H9 (cell line): ENCODE measurements around the gene DENND5B. TPM values are rescaled to one million over a fixed set of nuclear protein-coding genes. Genes with fewer than 3 reads are reported as not detected.
"Not testable (repeated sequence)": the region's sequence is repeated elsewhere in the genome, so short reads cannot be mapped to it uniquely, and the experiment has no call there.

ENCODE experiments used
- DNase-seq: peaks from one replicate; pipeline ENCODE4 v3.0.0-alpha.2; 2017
- H2AFZ ChIP-seq: one replicate; pipeline ENCODE4 v1.6.1; 2013; ENCODE audit warnings: mild to moderate bottlenecking, low read length, control low read depth, moderate library complexity
- H2AK5ac ChIP-seq: 2 replicates; pipeline ENCODE4 v1.6.1; 2013; ENCODE audit warnings: low read length, control low read depth, mixed read lengths; ENCODE audit not compliant: insufficient read length
- H2BK120ac ChIP-seq: one replicate; pipeline ENCODE4 v1.6.1; 2013; ENCODE audit warnings: low read depth, mild to moderate bottlenecking, low read length, control low read depth, inconsistent platforms; ENCODE audit not compliant: poor library complexity, severe bottlenecking
- H2BK12ac ChIP-seq: 2 replicates; pipeline ENCODE4 v1.6.1; 2013; ENCODE audit warnings: low read length, control low read depth, mixed read lengths, low read depth; ENCODE audit not compliant: insufficient read length
- H2BK15ac ChIP-seq: 2 replicates; pipeline ENCODE4 v1.6.1; 2013; ENCODE audit warnings: low read depth, low read length, control low read depth
- H2BK20ac ChIP-seq: one replicate; pipeline ENCODE4 v1.6.1; 2013; ENCODE audit warnings: low read depth, mild to moderate bottlenecking, low read length, control low read depth, inconsistent platforms; ENCODE audit not compliant: poor library complexity, severe bottlenecking
- H2BK5ac ChIP-seq: 2 replicates; pipeline ENCODE4 v1.6.1; 2013; ENCODE audit warnings: low read length, control low read depth, mixed read lengths; ENCODE audit not compliant: insufficient read length
- H3K14ac ChIP-seq: 2 replicates; pipeline ENCODE4 v1.6.1; 2013; ENCODE audit warnings: low read length, control low read depth; ENCODE audit not compliant: insufficient read depth
- H3K18ac ChIP-seq: 2 replicates; pipeline ENCODE4 v1.6.1; 2013; ENCODE audit warnings: low read depth, mild to moderate bottlenecking, mixed read lengths, low read length, control low read depth; ENCODE audit not compliant: insufficient read length
- H3K23ac ChIP-seq: 2 replicates; pipeline ENCODE4 v1.6.1; 2013; ENCODE audit warnings: low read length, control low read depth, mixed read lengths, low read depth; ENCODE audit not compliant: insufficient read length
- H3K23me2 ChIP-seq: 2 replicates; pipeline ENCODE4 v1.6.1; 2013; ENCODE audit warnings: low read depth, mild to moderate bottlenecking, mixed read lengths, low read length, control low read depth; ENCODE audit not compliant: insufficient read length, poor library complexity, severe bottlenecking
- H3K27ac ChIP-seq: 2 replicates; pipeline ENCODE4 v1.5.1; 2013; ENCODE audit warnings: low read length, control low read depth, mixed read lengths, low read depth; ENCODE audit not compliant: insufficient read length
- H3K27me3 ChIP-seq: 2 replicates; pipeline ENCODE4 v1.6.1; 2013; ENCODE audit warnings: low read length, control low read depth, inconsistent platforms; ENCODE audit not compliant: insufficient read depth
- H3K4ac ChIP-seq: 2 replicates; pipeline ENCODE4 v1.6.1; 2013; ENCODE audit warnings: low read depth, mild to moderate bottlenecking, control low read depth, inconsistent platforms, low read length, moderate library complexity
- H3K4me1 ChIP-seq: 2 replicates; pipeline ENCODE4 v1.6.1; 2013; ENCODE audit warnings: low read length, control low read depth, inconsistent platforms; ENCODE audit not compliant: insufficient read depth
- H3K4me2 ChIP-seq: 2 replicates; pipeline ENCODE4 v1.6.1; 2013; ENCODE audit warnings: low read length, control low read depth, mixed read lengths; ENCODE audit not compliant: insufficient read length, insufficient read depth
- H3K56ac ChIP-seq: 2 replicates; pipeline ENCODE4 v1.6.1; 2013; ENCODE audit warnings: low read depth, mild to moderate bottlenecking, mixed read lengths, low read length, control low read depth; ENCODE audit not compliant: insufficient read length
- H3K79me1 ChIP-seq: 2 replicates; pipeline ENCODE4 v1.6.1; 2013; ENCODE audit warnings: low read depth, mild to moderate bottlenecking, moderate library complexity, low read length, control low read depth, inconsistent platforms; ENCODE audit not compliant: insufficient read depth, poor library complexity, severe bottlenecking
- H3K79me2 ChIP-seq: 2 replicates; pipeline ENCODE4 v1.6.1; 2013; ENCODE audit warnings: low read length, control low read depth, inconsistent platforms; ENCODE audit not compliant: insufficient read depth
- H3K9ac ChIP-seq: 2 replicates; pipeline ENCODE4 v1.6.1; 2013; ENCODE audit warnings: low read length, control low read depth, mixed read lengths; ENCODE audit not compliant: insufficient read length; ENCODE audit errors: extremely low read depth
- H3K9me3 ChIP-seq: one replicate; pipeline ENCODE4 v1.6.1; 2013; ENCODE audit warnings: low read depth, low read length, inconsistent platforms; ENCODE audit not compliant: control insufficient read depth
- H3T11ph ChIP-seq: one replicate; pipeline ENCODE4 v1.6.1; 2013; ENCODE audit warnings: mild to moderate bottlenecking, low read length, control low read depth, inconsistent platforms
- H4K20me1 ChIP-seq: one replicate; pipeline ENCODE4 v1.6.1; 2013; ENCODE audit not compliant: control insufficient read depth, insufficient read length, insufficient read depth
- H4K5ac ChIP-seq: 2 replicates; pipeline ENCODE4 v1.6.1; 2013; ENCODE audit warnings: low read depth, mild to moderate bottlenecking, mixed read lengths, low read length, control low read depth; ENCODE audit not compliant: insufficient read length
- H4K8ac ChIP-seq: replicated peaks from 2 replicates; pipeline ENCODE4 v1.6.1; 2013; ENCODE audit warnings: low read length, control low read depth, mixed read lengths, low read depth; ENCODE audit not compliant: insufficient read length
- H4K91ac ChIP-seq: 2 replicates; pipeline ENCODE4 v1.6.1; 2013; ENCODE audit warnings: low read depth, mild to moderate bottlenecking, moderate library complexity, mixed read lengths, low read length, control low read depth; ENCODE audit not compliant: insufficient read length
- H3K27ac Mint-ChIP-seq, 3 experiments: 2 replicates in 2 of 3; 3 replicates in 1 of 3; pipeline ENCODE4 v1.8.0; 2020 to 2021; ENCODE audit warnings: mixed read lengths in 3 of 3, mild to moderate bottlenecking in 1 of 3, moderate library complexity in 1 of 3
- H3K27me3 Mint-ChIP-seq: 2 replicates; pipeline ENCODE4 v1.8.0; 2021; ENCODE audit warnings: low read depth, mild to moderate bottlenecking, moderate library complexity, mixed read lengths
- H3K36me3 Mint-ChIP-seq, 3 experiments: 2 replicates in 2 of 3; 3 replicates in 1 of 3; pipeline ENCODE4 v1.8.0; 2020 to 2021; ENCODE audit warnings: low read depth in 3 of 3, mixed read lengths in 3 of 3; ENCODE audit not compliant: insufficient read depth in 1 of 3
- H3K4me1 Mint-ChIP-seq, 2 experiments: 2 replicates each; pipeline ENCODE4 v1.8.0; 2020; ENCODE audit warnings: mixed read lengths in 2 of 2
- H3K4me3 Mint-ChIP-seq, 2 experiments: 2 replicates in 1 of 2; 3 replicates in 1 of 2; pipeline ENCODE4 v1.8.0; 2020 to 2021; ENCODE audit warnings: mild to moderate bottlenecking in 2 of 2, mixed read lengths in 2 of 2, moderate library complexity in 1 of 2
- H3K9me3 Mint-ChIP-seq, 2 experiments: 2 replicates in 1 of 2; 3 replicates in 1 of 2; pipeline ENCODE4 v1.8.0; 2020; ENCODE audit warnings: mild to moderate bottlenecking in 2 of 2, mixed read lengths in 2 of 2, moderate library complexity in 1 of 2
- WGBS: extraction: QIAGEN DNeasy Blood & Tissue Kit; methylation state at CpG from one replicate; pipeline ENCODE4 v1.1.7; 2013; ENCODE audit warnings: missing lambda C conversion rate, low lambda C conversion rate, mixed read lengths; ENCODE audit not compliant: insufficient read length; ENCODE audit errors: extremely low coverage; 5-methylcytosine and 5-hydroxymethylcytosine counted together
- total RNA-seq: library from RNA; stranded (reverse); gene quantifications from 2 replicates; pipeline ENCODE4 v1.2.1, GENCODE V29; 2021
- TF ChIP-seq, protein P1 (sequence below): fragments of 200-600 bp; sonication (generic); conservative IDR thresholded peaks from 3 replicates; pipeline ENCODE4 v1.8.0; 2021; ENCODE audit warnings: antibody characterized with exemption, mild to moderate bottlenecking

The DENND5B gene
- total RNA-seq, 1 experiment from 2014 or later, result 13.4 TPM

DNA sequence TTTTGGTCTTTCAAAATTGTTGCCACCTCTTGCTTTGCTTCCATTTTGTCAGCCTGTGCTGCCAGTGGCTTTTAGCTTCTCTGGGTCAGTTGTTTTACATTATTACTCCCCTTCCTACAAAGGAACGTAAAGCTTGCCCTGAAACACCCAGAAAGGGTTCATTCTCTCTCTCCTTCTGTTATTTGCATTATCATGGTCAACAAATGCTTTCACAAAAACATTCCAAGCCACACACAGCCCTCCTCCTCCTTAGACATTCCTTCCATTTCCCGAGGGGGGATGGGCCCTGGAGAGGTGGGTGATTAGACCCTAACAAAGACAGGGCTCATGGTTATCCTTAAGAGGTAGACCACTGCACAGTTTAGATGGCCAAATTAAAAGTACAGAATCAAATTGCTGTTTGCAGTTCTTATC lies 204.6 kb downstream of the DENND5B start:
- Histone ChIP-seq H2BK15ac (no peak overlapping the region), H2BK5ac (peak overlapping the region; percentile 84), H4K91ac (peak overlapping the region; percentile 36), H3K56ac (peak overlapping the region; percentile 84), H2AK5ac (peak overlapping the region; percentile 93), H3K9me3 (no peaks in the 10 kb centered on the region), H4K20me1 (no peaks in the 10 kb centered on the region), H2BK120ac (peak overlapping the region; percentile 98), H3K27me3 (no peaks in the 10 kb centered on the region), H3K14ac (peak overlapping the region; percentile 90; the same call in 1 of the 2 replicates), H4K5ac (peak overlapping the region; percentile 75), H2BK20ac (peak overlapping the region; percentile 99), H3T11ph (peak overlapping the region; percentile 99), H3K23ac (no peak overlapping the region), H3K79me1 (no peaks in the 10 kb centered on the region), H3K4ac (peak overlapping the region; percentile 87; the same call in 1 of the 2 replicates), H2AFZ (no peak overlapping the region), H3K4me1 (peaks cover 7% of the 10 kb centered on the region; the same call in 1 of the 2 replicates), H2BK12ac (no peak overlapping the region), H3K9ac (peak overlapping the region; percentile 91), H3K4me2 (peak overlapping the region; percentile 60), H3K18ac (peak overlapping the region; percentile 85), H4K8ac (no peak overlapping the region), H3K23me2 (peaks cover 3% of the 10 kb centered on the region), H3K79me2 (no peaks in the 10 kb centered on the region), H3K27ac (peak overlapping the region; percentile 100)
- H3K27me3 Mint-ChIP-seq, result no peaks in the 10 kb centered on the region
- TF ChIP-seq, protein P1, sequence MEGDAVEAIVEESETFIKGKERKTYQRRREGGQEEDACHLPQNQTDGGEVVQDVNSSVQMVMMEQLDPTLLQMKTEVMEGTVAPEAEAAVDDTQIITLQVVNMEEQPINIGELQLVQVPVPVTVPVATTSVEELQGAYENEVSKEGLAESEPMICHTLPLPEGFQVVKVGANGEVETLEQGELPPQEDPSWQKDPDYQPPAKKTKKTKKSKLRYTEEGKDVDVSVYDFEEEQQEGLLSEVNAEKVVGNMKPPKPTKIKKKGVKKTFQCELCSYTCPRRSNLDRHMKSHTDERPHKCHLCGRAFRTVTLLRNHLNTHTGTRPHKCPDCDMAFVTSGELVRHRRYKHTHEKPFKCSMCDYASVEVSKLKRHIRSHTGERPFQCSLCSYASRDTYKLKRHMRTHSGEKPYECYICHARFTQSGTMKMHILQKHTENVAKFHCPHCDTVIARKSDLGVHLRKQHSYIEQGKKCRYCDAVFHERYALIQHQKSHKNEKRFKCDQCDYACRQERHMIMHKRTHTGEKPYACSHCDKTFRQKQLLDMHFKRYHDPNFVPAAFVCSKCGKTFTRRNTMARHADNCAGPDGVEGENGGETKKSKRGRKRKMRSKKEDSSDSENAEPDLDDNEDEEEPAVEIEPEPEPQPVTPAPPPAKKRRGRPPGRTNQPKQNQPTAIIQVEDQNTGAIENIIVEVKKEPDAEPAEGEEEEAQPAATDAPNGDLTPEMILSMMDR, result no peak
- H3K4me1 Mint-ChIP-seq, result peaks cover 66 to 71% of the 10 kb centered on the region in 2 experiments
- peak overlapping the region; percentile 97 to 100 (median 99) for H3K27ac Mint-ChIP-seq
- peaks cover 4 to 13% (median 8%) of the 10 kb centered on the region in 3 experiments for H3K36me3 Mint-ChIP-seq
- peaks cover 3 to 4% of the 10 kb centered on the region in 2 experiments; a peak in 4 of 5 replicates for H3K9me3 Mint-ChIP-seq
- peak overlapping the region; percentile 64 to 72 for H3K4me3 Mint-ChIP-seq
- WGBS, result no CpG with 5 or more reads among the region's 2 CpGs
- peak; percentile 91 for DNase-seq

- not testable (repeated sequence) for H4K5ac ChIP-seq, H2AK5ac ChIP-seq, H3K23me2 ChIP-seq, H3K4me3 Mint-ChIP-seq, H3K27ac ChIP-seq, H4K20me1 ChIP-seq, H2BK15ac ChIP-seq, H2BK20ac ChIP-seq, H3K27me3 Mint-ChIP-seq, H3K79me1 ChIP-seq, H2BK120ac ChIP-seq, H3K23ac ChIP-seq, H3K4me1 ChIP-seq, H3T11ph ChIP-seq, H2BK5ac ChIP-seq, H3K79me2 ChIP-seq, H3K56ac ChIP-seq, H2BK12ac ChIP-seq, H3K4me2 ChIP-seq, H3K27ac Mint-ChIP-seq, H3K4me1 Mint-ChIP-seq, H4K8ac ChIP-seq, H3K18ac ChIP-seq, H4K91ac ChIP-seq, H3K14ac ChIP-seq, H3K4ac ChIP-seq, H3K9me3 ChIP-seq, H3K9ac ChIP-seq, DNase-seq, H3K27me3 ChIP-seq, H2AFZ ChIP-seq
- Mint-ChIP-seq H3K36me3 (peaks cover 4 to 14% (median 9%) of the 10 kb centered on the region in 3 experiments), H3K9me3 (peaks cover 8 to 13% of the 10 kb centered on the region in 2 experiments)
- WGBS, result no CpG with 5 or more reads among the region's 8 CpGs
Observed at GRCh38 chr12:31377210-31377609, 213.7 kb downstream of the DENND5B start.
